ACC112 (cell line): ENCODE results near the gene ACOX2.
"Not testable (repeated sequence)": the region's sequence is repeated elsewhere in the genome, so short reads cannot be mapped to it uniquely, and the experiment has no call there.

Experiments
- H2AFZ ChIP-seq: fragments of 200-600 bp; sonication (generic); one replicate; pipeline ENCODE4 v1.6.0; 2017; ENCODE audit warnings: antibody characterized with exemption, low read length; ENCODE audit not compliant: unreplicated experiment
- H3K27ac ChIP-seq: fragments of 200-600 bp; sonication (generic); 2 replicates; pipeline ENCODE4 v1.5.1; 2014; ENCODE audit warnings: low read depth, mild to moderate bottlenecking, antibody characterized with exemption, low read length, moderate library complexity
- H3K27me3 ChIP-seq: fragments of 200-600 bp; sonication (generic); 2 replicates; pipeline ENCODE4 v1.6.1; 2014; ENCODE audit warnings: mild to moderate bottlenecking, antibody characterized with exemption, low read length, moderate library complexity, mixed read lengths; ENCODE audit not compliant: insufficient read depth
- H3K36me3 ChIP-seq: fragments of 200-600 bp; sonication (generic); 2 replicates; pipeline ENCODE4 v1.6.1; 2016; ENCODE audit warnings: mild to moderate bottlenecking, antibody characterized with exemption, low read length, moderate library complexity, mixed read lengths; ENCODE audit not compliant: insufficient read depth
- H3K4me1 ChIP-seq: fragments of 200-600 bp; sonication (generic); one replicate; pipeline ENCODE4 v1.6.1; 2016; ENCODE audit warnings: low read length, mixed read lengths; ENCODE audit not compliant: insufficient read depth, unreplicated experiment, control insufficient read depth
- H3K4me3 ChIP-seq: fragments of 200-600 bp; sonication (generic); 2 replicates; pipeline ENCODE4 v1.5.1; 2014; ENCODE audit warnings: mild to moderate bottlenecking, low read depth, low read length
- H3K79me2 ChIP-seq: fragments of 200-600 bp; sonication (generic); one replicate; pipeline ENCODE4 v1.6.0; 2016; ENCODE audit warnings: low read length; ENCODE audit not compliant: control insufficient read depth, unreplicated experiment, insufficient read depth

The ACOX2 gene

GRCh38 chr3:58534592-58535494, 2.1 kb downstream of the ACOX2 start:
- Histone ChIP-seq H3K27ac (no peak overlapping the region), H3K36me3 (no peaks in the 10 kb centered on the region), H3K27me3 (no peaks in the 10 kb centered on the region), H3K4me3 (no peak overlapping the region), H2AFZ (no peak overlapping the region), H3K79me2 (no peaks in the 10 kb centered on the region), H3K4me1 (peaks cover 19% of the 10 kb centered on the region)

GRCh38 chr3:58532794-58533220, 4.2 kb downstream of the ACOX2 start:
- H3K4me3 ChIP-seq, result no peak overlapping the region
- H2AFZ ChIP-seq, result no peak overlapping the region
- peaks cover 30% of the 10 kb centered on the region for H3K4me1 ChIP-seq
- no peaks in the 10 kb centered on the region for H3K36me3 ChIP-seq
- no peaks in the 10 kb centered on the region for H3K27me3 ChIP-seq
- H3K27ac ChIP-seq, result no peak overlapping the region
- no peaks in the 10 kb centered on the region for H3K79me2 ChIP-seq

GRCh38 chr3:58531956-58532355, 5.0 kb downstream of the ACOX2 start:
- Histone ChIP-seq H3K4me1 (peaks cover 24% of the 10 kb centered on the region), H3K79me2 (no peaks in the 10 kb centered on the region), H3K36me3 (no peaks in the 10 kb centered on the region), H3K27me3 (no peaks in the 10 kb centered on the region), H3K27ac (no peak overlapping the region), H3K4me3 (no peak overlapping the region), H2AFZ (no peak overlapping the region)

- Histone ChIP-seq H3K4me3 (no peak overlapping the region), H3K27me3 (no peaks in the 10 kb centered on the region), H2AFZ (no peak overlapping the region), H3K79me2 (no peaks in the 10 kb centered on the region), H3K36me3 (no peaks in the 10 kb centered on the region), H3K27ac (no peak overlapping the region), H3K4me1 (peaks cover 20% of the 10 kb centered on the region)
Measured at GRCh38 chr3:58531555-58531954, 5.4 kb downstream of the ACOX2 start.

GRCh38 chr3:58530354-58530865, 6.6 kb downstream of the ACOX2 start:
- Histone ChIP-seq H3K79me2 (no peaks in the 10 kb centered on the region), H2AFZ (no peak overlapping the region), H3K4me3 (no peak overlapping the region), H3K27ac (no peak overlapping the region), H3K4me1 (peaks cover 19% of the 10 kb centered on the region), H3K27me3 (no peaks in the 10 kb centered on the region), H3K36me3 (no peaks in the 10 kb centered on the region)

- H3K27ac ChIP-seq, result no peak overlapping the region
- no peak overlapping the region for H3K4me3 ChIP-seq
- no peaks in the 10 kb centered on the region for H3K79me2 ChIP-seq
- H2AFZ ChIP-seq, result no peak overlapping the region
- no peaks in the 10 kb centered on the region for H3K36me3 ChIP-seq
- H3K4me1 ChIP-seq, result peaks cover 19% of the 10 kb centered on the region
- no peaks in the 10 kb centered on the region for H3K27me3 ChIP-seq
Measured at GRCh38 chr3:58529516-58530353, 7.3 kb downstream of the ACOX2 start.

- Histone ChIP-seq H3K27me3 (no peaks in the 10 kb centered on the region), H3K27ac (no peak overlapping the region), H3K4me3 (no peak overlapping the region), H3K79me2 (no peaks in the 10 kb centered on the region), H3K4me1 (peaks cover 19% of the 10 kb centered on the region), H3K36me3 (no peaks in the 10 kb centered on the region), H2AFZ (no peak overlapping the region)
Measured at GRCh38 chr3:58528629-58529028, 8.4 kb downstream of the ACOX2 start.

GRCh38 chr3:58527440-58527839, 9.6 kb downstream of the ACOX2 start:
- not testable (repeated sequence) for H3K79me2 ChIP-seq, H3K4me3 ChIP-seq, H3K27me3 ChIP-seq, H2AFZ ChIP-seq, H3K36me3 ChIP-seq, H3K27ac ChIP-seq
- peaks cover 19% of the 10 kb centered on the region for H3K4me1 ChIP-seq

- no peaks in the 10 kb centered on the region for H3K36me3 ChIP-seq
- H3K79me2 ChIP-seq, result no peaks in the 10 kb centered on the region
- no peak overlapping the region for H2AFZ ChIP-seq
- H3K4me3 ChIP-seq, result no peak overlapping the region
- H3K27ac ChIP-seq, result no peak overlapping the region; the same call in 1 of the 2 replicates
- no peaks in the 10 kb centered on the region for H3K27me3 ChIP-seq
- H3K4me1 ChIP-seq, result peaks cover 19% of the 10 kb centered on the region
Measured at GRCh38 chr3:58526515-58526957, 10.5 kb downstream of the ACOX2 start.

GRCh38 chr3:58524326-58524888, 12.6 kb downstream of the ACOX2 start:
- H3K4me1 ChIP-seq, result peaks cover 19% of the 10 kb centered on the region
- H3K36me3 ChIP-seq, result no peaks in the 10 kb centered on the region
- no peak overlapping the region for H3K27ac ChIP-seq
- no peaks in the 10 kb centered on the region for H3K27me3 ChIP-seq
- H3K79me2 ChIP-seq, result no peaks in the 10 kb centered on the region
- H3K4me3 ChIP-seq, result no peak overlapping the region
- no peak overlapping the region for H2AFZ ChIP-seq
